HepG2 (cell line): ENCODE measurements around the gene PTPN12. TPM values are rescaled to one million over a fixed set of nuclear protein-coding genes. Genes with fewer than 3 reads are reported as not detected.
A peak's percentile ranks its signal among the peaks of the same experiment; 100 is the strongest.

Experiments
- FOXJ3 ChIP-seq: sonication (generic); formaldehyde crosslinking; IDR thresholded peaks from 2 replicates; pipeline ENCODE4 v1.4.0; 2020; ENCODE audit warnings: missing genetic modification reagents, mild to moderate bottlenecking, borderline replicate concordance
- KMT2A ChIP-seq: sonication (generic); formaldehyde crosslinking; IDR thresholded peaks from 2 replicates; pipeline ENCODE4 v1.4.0; 2020; ENCODE audit warnings: missing genetic modification reagents
- LRRFIP1 ChIP-seq: sonication (generic); formaldehyde crosslinking; conservative IDR thresholded peaks from 2 replicates; pipeline ENCODE4 v1.4.0; 2020; ENCODE audit warnings: missing genetic modification reagents
- MED8 ChIP-seq: sonication (generic); formaldehyde crosslinking; IDR thresholded peaks from 2 replicates; pipeline ENCODE4 v1.8.1; 2023; ENCODE audit warnings: mild to moderate bottlenecking, missing genetic modification reagents; ENCODE audit not compliant: insufficient replicate concordance
- PHF20 ChIP-seq: sonication (generic); formaldehyde crosslinking; IDR thresholded peaks from 2 replicates; pipeline ENCODE4 v1.5.0; 2020; ENCODE audit warnings: mild to moderate bottlenecking, missing genetic modification reagents
- PHF5A ChIP-seq: IDR thresholded peaks from one replicate; pipeline ENCODE4 v1.6.1; 2018; ENCODE audit warnings: low read depth, missing genetic modification reagents; ENCODE audit not compliant: unreplicated experiment
- SMARCC2 ChIP-seq: fragments of 450-650 bp; IDR thresholded peaks from 2 replicates; pipeline ENCODE4 v1.6.1; 2017; ENCODE audit warnings: antibody characterized with exemption, mild to moderate bottlenecking
- SRY ChIP-seq: sonication (generic); formaldehyde crosslinking; IDR thresholded peaks from 2 replicates; pipeline ENCODE4 v1.8.0; 2022; ENCODE audit warnings: mild to moderate bottlenecking, missing genetic modification reagents
- STAT6 ChIP-seq: sonication (generic); formaldehyde crosslinking; IDR thresholded peaks from 2 replicates; pipeline ENCODE4 v1.4.0; 2020; ENCODE audit warnings: missing genetic modification reagents, mild to moderate bottlenecking, borderline replicate concordance
- TAF15 ChIP-seq: fragments of 200-400 bp; formaldehyde crosslinking; IDR thresholded peaks from one replicate; pipeline ENCODE4 v1.6.1; 2018; ENCODE audit warnings: mild to moderate bottlenecking, low read depth, low read length; ENCODE audit not compliant: poor library complexity, severe bottlenecking
- TFE3 ChIP-seq: IDR thresholded peaks from 2 replicates; pipeline ENCODE4 v1.6.1; 2016
- THAP8 ChIP-seq: sonication (generic); formaldehyde crosslinking; IDR thresholded peaks from 2 replicates; pipeline ENCODE4 v1.5.1; 2020; ENCODE audit warnings: missing genetic modification reagents, mild to moderate bottlenecking, borderline replicate concordance
- ZNF431 ChIP-seq: sonication (generic); formaldehyde crosslinking; IDR thresholded peaks from 2 replicates; pipeline ENCODE4 v1.9.0; 2022; ENCODE audit warnings: missing genetic modification reagents, low read depth, mild to moderate bottlenecking, borderline replicate concordance
- ZNF614 ChIP-seq: IDR thresholded peaks from 2 replicates; pipeline ENCODE4 v1.6.1; 2018; ENCODE audit warnings: missing biosample characterization, missing genetic modification reagents, inconsistent platforms, borderline replicate concordance
- ZNF710 ChIP-seq: sonication (generic); formaldehyde crosslinking; IDR thresholded peaks from 2 replicates; pipeline ENCODE4 v1.5.0; 2020; ENCODE audit warnings: mild to moderate bottlenecking, missing genetic modification reagents, borderline replicate concordance
- ZSCAN29 ChIP-seq: sonication (generic); formaldehyde crosslinking; conservative IDR thresholded peaks from 2 replicates; pipeline ENCODE4 v1.4.0; 2020; ENCODE audit warnings: mild to moderate bottlenecking, missing genetic modification reagents
- polyA plus RNA-seq, 8 experiments: library from polyadenylated mRNA; depleted of rRNA in 3 of 8; stranded (reverse) in 7 of 8; unstranded in 1 of 8; fragments of >200 nt; fragmentation: Illumina TruSeq in 4 of 8; extraction: Trizol in 4 of 8; gene quantifications; 2 replicates each; pipeline versions ENCODE4 v1.2.1 to v1.2.3, GENCODE V29; 2011 to 2016; ENCODE audit warnings: low read depth in 4 of 8, missing spikeins in 1 of 8, mixed read lengths in 1 of 8; ENCODE audit not compliant: insufficient read depth in 1 of 8
- total RNA-seq, 5 experiments: library from RNA; depleted of rRNA; stranded (reverse); fragments of >200 nt; fragmentation: Illumina TruSeq; extraction: Trizol; gene quantifications; 2 replicates each; pipeline ENCODE4 v1.2.3, GENCODE V29; 2016; ENCODE audit warnings: low read depth in 1 of 5

The PTPN12 gene
- total and polyA plus RNA-seq, 2 of the 13 experiments (the other 11 are each of a cell fraction or from before 2014, with no cell fraction given): 22.9 to 56.8 TPM

GRCh38 chr7:77538281-77539212 is 1.5 kb downstream of the PTPN12 start (continued):
- TF ChIP-seq STAT6 (CRISPR knock-in tag) (no peak), FOXJ3 (CRISPR knock-in tag) (0 out of 2 replicates have a peak, but pooled peaks have one; percentile 31), ZNF614 (CRISPR knock-in tag) (no peak), KMT2A (CRISPR knock-in tag) (peak; percentile 60; the same call in 1 of the 2 replicates), THAP8 (CRISPR knock-in tag) (no peak), LRRFIP1 (CRISPR knock-in tag) (no peak), ZSCAN29 (CRISPR knock-in tag) (no peak), SMARCC2 (no peak), PHF5A (CRISPR knock-in tag) (no peak), SRY (CRISPR knock-in tag) (no peak), ZNF431 (CRISPR knock-in tag) (0 out of 2 replicates have a peak, but pooled peaks have one; percentile 35), TFE3 (CRISPR knock-in tag) (0 out of 2 replicates have a peak, but pooled peaks have one; percentile 18), PHF20 (CRISPR knock-in tag) (no peak), TAF15 (no peak), ZNF710 (CRISPR knock-in tag) (no peak), MED8 (CRISPR knock-in tag) (no peak)
